GF-D8 (cell line): ENCODE data around the gene MRPS34.

Source experiments
- DNase-seq: peaks from one replicate; lab custom pipeline; 2025; lab: John Stamatoyannopoulos, UW

MRPS34 gene

DNA sequence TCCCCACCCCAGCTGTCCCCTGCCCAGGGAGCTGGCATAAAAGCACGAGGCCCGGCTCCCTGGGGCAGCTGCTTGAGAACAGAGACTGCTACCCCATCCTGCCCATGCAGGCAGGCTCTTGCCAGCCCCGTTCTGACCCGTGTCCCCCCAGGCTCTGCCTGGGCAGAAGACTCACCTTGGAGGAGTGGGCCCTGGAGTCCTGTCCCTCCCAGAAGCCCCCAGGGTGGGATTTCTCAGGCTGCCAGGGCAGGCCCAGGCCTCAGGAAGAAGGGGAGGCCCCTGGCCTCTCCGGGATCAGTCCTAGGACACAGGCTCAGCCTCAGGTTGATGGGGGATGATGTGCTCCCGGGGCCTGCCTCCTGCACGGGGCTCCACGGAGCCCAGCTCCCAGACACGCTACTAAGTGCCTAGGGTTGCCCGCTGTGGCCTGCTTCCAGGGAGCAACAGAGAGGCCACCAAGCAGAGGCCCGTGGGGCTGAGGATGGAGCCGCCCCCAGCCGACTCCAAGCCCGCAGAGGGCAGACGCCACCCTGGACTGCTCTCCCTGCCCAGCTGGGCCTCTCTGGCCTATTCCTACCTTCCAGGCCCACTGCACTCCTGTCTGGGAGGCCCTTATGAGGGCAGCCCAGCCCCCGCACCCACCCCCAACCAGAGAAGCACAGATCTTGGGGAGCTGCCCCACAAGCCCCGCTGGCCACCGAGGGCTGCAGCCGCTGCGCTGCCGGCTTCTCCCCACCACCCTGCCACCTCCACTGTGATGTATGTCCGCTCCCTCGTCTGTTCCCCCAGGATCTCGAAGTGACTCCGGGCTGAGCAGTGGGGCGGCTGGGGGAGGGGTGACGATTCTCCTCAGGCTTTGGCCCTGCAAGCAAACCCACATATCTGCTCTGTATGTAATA, 3.3 kb downstream of the MRPS34 start:
- DNase-seq = no peak

DNA sequence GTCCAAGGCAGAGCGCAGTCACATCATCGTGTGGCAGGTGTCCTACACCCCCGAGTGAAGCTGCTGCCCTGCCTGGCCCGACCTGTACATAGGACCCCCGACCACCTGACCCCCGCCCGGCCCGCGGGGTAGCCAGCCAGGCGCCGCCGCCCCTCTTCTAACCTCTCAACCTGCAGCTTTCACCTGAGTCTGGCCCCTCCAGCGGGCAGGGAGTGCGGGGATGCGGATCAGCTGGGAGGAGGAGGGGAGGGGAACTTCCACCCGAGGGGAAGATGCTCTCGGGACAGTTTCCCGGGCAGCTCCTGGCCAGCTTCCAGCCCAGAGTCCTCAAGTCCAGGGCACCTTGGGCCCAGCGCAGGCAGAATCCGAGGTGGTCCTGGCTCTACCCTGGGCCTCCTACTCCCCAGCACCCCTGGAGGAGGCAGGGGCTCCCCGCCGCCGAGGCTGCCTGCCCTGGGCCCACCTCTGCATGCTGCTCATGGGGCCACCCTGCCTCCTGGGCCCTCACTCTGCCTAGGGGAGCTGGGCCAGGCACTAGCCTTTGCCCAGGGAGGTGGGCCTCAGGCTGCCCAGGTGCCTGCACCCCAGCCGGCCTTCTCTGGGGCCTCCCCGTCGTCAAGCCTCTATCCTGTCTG, 4.0 kb downstream of the MRPS34 start:
- DNase-seq = no peak

DNA sequence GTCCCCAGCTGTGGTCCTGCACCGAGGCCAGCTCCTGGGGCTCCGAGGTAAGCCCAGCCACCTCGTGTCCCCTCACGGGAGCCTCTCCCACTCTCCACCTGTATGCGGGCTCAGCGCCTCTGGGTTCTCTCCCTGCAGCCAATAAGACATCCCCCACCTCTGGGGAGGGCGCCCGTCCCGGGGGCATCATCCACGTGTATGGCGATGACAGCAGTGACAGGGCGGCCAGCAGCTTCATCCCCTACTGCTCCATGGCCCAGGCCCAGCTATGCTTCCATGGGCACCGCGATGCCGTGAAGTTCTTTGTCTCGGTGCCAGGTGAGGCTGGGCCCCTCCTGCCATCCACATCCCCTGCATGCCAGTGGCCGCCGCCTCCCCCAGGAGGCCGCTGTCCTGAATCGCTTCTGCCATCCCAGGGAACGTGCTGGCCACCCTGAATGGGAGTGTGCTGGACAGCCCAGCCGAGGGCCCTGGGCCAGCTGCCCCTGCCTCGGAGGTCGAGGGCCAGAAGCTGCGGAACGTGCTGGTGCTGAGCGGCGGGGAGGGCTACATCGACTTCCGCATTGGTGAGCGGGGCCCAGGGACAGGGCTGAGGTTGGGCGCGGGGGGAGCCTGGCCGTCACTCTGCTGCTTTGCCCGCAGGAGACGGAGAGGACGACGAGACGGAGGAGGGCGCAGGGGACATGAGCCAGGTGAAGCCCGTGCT, 4.7 kb downstream of the MRPS34 start:
- DNase-seq = no peak

DNA sequence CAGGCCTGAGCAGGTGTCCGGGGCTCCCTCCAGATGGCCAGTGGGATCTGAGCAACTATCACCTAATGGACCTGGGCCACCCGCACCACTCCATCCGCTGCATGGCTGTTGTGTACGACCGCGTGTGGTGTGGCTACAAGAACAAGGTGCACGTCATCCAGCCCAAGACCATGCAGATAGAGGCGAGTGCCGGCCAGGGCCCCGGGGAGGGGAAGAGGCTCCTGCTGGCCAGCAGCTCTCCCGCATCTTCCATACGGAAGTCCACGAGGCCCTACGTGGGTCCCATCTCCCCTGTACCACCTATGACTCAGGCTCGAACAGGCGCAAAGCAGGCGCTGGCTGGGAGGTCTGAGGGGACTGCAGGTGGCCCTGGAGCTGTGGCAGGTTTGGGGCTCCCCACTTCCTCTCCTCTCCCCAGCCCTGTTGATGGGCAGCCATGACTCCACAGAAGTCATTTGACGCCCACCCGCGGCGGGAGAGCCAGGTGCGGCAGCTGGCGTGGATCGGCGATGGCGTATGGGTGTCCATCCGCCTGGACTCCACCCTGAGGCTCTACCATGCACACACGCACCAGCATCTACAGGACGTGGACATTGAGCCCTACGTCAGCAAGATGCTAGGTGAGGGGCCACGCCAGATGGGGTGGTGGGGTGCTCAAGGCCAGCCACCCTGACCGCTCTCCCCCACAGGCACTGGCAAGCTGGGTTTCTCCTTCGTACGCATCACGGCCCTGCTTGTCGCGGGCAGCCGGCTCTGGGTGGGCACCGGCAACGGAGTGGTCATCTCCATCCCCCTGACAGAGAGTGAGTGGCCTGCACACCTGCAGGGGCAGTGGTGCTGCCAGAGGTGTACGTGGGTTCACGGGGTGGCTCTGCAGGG, 5.6 kb downstream of the MRPS34 start:
- DNase-seq = no peak

DNA sequence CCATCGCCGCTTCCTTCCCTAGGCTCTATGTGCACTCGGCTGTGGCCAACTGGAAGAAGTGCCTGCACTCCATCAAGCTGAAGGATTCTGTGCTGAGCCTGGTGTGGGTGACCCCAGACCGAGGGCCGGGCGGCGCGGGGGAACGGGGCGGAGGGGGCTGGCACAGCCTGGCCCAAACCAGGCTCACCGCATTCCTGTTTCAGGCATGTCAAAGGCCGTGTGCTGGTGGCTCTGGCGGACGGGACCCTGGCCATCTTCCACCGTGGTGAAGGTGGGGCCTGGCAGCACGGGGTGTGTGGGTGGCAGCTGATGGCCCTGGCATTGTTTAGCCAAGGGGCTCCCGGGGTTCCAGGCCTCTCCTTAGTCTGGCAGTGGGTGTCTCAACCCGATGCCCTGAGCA, 6.2 kb downstream of the MRPS34 start:
- no peak for DNase-seq

DNA sequence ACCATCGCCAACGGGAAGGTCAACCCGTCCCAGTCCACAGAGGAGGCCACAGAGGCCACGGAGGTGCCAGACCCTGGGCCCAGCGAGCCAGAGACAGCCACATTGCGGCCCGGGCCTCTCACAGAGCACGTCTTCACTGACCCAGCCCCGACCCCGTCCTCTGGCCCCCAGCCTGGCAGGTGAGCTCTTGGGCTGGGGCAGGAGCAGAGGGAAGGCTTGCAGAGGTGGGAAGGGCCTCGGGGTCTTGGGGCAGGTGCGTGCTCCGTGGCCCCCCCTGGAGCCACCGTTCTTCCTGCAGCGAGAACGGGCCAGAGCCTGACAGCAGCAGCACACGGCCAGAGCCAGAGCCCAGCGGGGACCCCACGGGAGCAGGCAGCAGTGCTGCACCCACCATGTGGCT, 6.7 kb downstream of the MRPS34 start:
- DNase-seq = no peak

DNA sequence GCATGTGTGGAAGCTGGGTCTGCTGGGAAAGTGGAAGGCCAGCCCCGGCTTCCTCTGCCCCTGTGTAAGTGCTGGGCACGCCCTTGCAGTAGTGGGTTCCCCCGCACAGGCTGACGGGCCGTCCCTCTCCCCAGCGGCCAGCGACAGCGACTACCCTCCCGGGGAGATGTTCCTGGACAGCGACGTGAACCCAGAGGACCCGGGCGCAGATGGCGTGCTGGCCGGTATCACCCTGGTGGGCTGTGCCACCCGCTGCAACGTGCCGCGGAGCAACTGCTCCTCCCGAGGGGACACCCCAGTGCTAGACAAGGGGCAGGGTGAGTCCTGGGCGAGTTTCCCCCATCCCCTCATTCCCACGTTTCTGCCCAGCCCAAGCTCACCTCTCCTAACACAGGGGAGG, 7.1 kb downstream of the MRPS34 start:
- no peak for DNase-seq

DNA sequence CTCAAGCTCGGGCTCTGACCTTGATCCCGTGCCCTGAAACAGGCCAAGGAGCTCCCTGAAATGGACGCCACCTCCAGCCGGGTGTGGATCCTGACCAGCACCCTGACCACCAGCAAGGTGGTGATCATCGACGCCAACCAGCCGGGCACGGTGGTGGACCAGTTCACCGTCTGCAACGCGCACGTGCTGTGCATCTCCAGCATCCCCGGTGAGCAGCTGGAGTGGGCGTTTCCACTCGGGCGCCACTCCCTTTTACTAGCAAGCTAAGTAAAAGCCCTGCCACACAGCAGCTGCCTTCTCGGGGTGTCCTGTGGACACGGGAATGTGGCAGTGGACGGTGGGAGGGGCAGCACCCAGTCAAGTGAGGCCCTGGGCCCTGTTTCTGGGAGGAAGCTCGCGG, 8.0 kb downstream of the MRPS34 start:
- DNase-seq = no peak

DNA sequence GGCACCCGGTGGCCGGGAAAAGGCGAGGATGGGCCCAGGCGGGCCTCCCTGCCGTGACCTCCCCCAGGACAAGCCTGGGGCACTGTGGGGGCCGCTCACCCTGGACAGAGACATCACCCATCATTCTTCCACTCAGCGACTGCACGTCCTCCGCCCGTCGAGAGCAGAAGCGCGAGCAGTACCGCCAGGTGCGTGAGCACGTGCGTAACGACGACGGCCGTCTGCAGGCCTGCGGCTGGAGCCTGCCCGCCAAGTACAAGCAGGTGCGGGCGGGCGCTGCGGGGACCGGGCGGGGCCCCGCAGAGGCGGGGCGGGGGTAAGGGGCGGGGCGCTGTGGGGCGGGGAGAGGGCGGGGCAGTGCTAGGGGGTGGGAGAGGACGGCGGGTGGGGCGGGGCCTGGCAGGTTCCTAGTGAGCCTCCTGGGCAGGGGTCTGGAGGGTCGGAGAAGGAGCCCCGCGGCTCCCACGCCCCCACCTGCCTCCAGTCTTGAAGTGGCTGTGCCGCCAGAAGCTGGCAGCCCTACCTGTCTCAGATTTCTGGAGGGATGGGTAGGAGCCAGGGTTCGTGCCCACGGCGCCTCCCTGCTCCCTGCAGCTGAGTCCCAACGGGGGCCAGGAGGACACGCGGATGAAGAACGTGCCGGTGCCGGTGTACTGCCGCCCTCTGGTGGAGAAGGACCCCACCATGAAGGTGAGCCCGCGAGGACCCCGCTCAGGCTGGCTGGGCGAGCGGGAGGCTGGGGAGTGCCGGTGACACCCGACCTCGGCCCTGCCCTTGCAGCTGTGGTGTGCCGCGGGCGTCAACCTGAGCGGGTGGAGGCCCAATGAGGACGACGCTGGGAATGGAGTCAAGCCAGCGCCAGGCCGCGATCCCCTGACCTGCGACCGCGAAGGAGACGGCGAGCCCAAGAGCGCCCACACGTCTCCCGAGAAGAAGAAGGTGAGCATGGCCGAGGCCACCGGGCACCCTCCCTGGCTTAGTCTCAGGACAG, 9.1 kb downstream of the MRPS34 start:
- DNase-seq = no peak

DNA sequence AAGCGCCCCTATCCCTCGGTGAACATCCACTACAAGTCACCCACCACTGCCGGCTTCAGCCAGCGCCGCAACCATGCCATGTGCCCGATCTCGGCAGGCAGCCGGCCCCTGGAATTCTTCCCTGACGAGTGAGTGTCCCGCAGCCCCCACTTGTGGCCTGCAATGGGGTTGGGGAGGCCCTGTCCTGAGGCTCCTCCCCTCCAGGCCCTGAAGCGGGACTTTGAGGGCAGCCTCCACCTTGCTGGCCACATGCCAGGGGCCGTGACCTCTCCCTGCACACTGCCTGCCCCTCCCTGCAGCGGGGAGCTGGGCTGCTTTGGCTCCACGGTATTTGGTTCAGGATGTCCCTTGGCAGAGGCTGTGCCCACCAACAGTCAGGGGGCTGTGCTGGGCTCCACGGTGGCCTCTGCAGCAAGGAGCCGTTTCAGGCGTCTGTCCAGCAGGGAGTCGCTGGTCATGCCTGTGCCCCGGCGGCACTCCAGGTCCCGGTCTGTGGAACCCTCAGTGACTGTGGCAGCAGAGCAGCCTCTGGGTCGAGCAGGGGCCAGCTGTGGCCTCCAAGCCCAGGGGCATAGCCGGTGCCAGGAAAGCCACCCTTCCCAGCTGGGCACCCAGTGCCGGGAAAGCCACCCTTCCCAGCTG, 9.9 kb downstream of the MRPS34 start:
- DNase-seq = no peak

DNA sequence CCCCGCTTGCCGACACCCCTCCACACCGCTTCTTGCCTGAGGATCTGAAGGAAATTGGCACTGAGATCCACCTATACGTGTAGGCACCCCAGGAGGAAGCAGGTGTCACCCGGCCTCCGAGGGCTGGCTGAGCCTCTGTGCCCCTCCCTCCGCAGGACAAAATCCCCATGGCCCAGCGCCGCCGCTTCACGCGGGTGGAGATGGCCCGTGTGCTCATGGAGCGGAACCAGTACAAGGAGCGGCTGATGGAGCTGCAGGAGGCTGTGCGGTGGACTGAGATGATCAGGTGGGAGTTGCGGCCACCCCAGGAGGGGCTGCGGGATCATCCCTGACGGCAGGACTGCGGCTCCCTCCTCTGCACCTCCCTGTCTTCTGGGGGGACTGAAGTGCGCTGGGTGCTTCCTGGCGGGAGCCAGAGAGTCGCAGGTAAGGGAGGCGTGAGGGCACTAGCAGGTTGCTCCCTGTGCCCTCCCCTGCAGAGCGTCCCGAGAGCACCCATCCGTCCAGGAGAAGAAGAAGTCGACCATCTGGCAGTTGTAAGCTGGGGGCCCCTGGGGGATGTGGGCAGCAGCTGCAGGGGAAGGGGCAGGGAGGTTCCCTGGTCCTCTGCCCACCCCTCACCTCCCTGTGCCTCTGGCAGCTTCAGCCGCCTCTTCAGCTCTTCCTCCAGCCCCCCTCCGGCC, 10.6 kb downstream of the MRPS34 start:
- no peak for DNase-seq

DNA sequence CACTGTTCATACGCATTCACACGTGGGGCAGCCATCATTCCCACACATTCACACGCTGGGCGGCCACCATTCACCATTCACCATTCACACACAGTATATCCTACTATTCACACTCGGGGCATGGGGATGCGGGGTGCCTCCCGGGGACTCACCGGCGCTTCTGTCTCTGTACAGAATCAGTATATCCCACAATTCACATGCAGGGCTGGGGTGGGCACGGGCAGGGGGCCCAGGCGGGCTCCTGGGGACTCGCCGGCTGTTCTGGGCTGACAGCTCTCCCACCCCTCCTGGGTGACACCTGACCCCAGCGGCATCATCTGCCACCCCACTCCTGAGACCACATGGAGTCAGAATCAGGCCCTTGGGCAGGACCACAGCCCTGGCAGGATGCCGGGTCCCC, 11.2 kb downstream of the MRPS34 start:
- DNase-seq = no peak

DNA sequence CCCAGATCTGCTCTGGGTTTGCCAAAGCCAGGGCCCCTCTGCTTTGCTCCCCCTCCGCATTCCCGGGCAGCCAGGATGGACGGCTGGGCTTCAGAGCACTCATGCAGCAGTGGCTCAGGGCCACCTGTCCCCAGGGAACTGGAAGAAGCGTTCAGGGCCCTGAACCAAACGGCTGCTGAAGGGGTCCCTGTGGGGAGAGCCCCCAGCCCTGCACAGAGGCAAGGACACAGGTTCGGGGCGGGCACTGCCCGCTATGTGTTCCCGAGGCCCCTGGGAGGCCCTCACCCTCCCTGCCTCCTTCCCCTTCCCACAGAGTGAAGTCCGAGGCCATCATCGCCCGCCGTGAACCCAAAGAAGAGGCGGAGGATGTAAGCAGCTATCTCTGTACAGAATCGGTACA, 12.0 kb downstream of the MRPS34 start:
- DNase-seq = no peak

DNA sequence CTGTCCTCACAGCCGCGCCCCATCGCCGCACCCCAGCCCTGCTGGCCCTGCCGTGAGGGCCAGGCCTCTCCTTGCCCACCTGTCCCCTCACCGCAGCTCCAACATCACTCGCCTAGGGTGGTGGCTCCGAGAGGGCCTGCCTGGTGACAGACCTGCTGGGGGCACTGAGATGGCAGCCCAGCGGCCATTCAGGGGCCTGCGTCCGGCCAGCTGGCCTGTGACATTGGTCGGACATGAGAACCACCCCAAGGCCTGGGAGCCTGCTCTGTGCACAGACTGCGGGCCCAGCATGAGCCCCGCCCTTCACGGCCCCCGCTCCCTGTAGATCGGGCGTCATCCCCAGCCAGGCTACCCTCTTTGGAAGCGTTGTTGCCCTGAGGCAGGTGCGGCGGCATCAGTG, 13.4 kb downstream of the MRPS34 start:
- DNase-seq = no peak

DNA sequence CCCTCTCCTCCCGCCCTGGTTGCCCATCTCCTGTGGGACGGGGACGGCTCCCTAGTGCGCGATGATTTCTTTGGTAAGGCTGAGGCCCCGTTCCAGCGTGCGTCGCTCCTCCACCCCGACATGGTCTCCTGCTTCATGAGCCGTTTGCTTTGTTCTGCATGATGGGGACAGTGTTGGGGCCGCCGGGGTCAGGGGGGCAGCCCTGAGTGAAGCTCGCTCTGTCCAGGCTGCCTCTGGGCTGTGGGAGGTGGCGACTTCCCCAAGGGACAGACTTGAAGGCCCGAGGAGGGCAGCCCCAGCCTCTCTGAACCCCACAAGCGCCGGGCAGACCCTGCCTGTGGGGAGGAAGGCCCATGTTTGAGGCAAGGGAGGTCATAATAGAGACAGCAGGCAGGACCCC, 14.0 kb downstream of the MRPS34 start:
- DNase-seq = no peak

DNA sequence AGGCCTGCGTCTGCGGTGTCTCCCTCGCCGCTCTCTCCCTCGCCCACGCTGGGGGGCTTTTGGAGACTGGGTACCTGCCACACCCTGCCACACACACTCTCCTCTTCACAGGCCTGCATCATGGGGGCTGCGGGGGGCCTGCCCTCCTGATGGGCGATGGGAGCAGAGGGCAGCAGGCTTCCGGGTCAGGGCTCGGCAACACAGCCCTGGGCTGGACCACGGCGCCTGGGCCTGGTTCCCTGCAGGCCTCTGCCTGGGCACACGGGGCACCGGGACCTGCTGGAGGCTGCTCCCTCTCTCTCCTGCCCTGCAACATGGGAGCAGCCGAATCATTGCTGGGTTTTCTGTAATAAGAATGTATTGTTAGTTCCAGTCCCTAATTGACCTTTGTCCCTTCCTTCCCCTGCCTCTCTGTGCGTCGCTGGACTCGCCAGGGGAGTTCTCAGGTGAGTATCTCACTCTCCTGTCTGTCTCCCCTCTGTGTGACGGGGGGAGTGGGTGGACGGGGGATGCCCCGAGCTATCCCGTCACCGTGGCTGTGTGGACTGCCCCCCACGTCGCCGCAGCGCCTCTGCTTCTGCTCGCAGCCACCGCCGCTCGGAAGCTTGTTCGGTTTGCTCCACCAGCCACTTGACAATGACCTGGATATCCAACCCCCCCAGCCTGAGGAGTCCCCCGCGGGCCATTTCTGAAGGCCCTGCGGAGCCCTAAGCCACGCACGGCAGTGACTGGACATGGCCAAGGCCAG, 15.0 kb downstream of the MRPS34 start:
- DNase-seq = no peak

DNA sequence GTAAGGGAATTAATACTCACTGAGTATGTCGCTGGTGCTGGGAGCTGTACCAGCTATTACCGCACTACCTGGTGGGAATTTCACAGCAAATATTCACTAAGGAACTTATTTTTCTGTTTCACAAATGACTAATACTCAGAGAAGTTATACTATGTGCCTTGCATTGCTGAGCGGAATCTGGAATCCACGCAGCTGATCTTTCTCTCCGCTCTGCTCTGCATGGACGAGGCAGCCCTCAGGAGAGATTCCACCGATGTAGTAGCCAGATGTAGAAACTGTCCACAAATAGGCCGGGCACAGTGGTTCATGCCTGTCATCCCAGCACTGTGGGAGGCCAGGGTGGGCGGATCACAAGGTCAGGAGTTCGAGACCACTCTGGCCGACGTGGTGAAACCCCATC, 18.7 kb downstream of the MRPS34 start:
- no peak for DNase-seq

DNA sequence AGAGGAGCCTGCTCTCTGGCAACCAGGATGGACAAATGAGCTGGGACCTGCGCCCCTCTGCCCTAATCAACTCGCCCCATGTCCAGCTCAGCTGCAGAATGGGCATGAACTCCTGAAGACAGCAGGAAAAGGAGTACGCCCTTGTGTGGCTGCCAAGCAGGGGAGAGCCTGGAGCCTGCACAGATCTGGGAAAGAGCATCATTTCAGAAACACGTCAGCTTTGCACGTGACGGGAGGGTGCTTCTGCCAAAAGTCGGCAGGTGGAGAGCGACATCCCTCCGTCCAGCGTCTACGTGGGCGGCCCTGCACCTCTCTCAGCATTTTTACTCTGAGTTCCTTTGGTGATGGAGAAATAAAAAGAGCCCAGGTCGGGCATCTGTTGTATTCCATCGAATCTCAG, 20.1 kb downstream of the MRPS34 start:
- DNase-seq = no peak

DNA sequence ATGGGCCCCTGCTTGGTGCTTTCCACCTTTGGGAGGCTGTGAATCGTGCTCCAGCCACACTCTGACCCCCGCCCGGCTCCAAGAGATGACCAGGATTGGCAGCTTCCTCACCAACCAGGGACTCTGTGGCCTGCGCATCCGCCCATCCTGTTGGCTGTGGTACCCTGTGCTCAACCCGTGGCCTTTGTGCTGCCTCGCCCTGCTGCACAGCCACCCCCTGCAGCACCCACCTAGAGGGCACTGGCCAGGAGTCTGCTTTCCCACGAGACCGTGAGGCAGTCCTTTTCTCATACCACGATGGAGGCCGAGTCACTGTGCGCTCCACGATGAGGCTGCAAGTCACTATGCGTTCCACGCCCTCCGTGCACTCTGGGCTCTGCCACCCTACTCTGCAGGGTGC, 21.0 kb downstream of the MRPS34 start:
- no peak for DNase-seq
